ENCODE data around the gene APOBEC2.

APOBEC2 gene

DNA sequence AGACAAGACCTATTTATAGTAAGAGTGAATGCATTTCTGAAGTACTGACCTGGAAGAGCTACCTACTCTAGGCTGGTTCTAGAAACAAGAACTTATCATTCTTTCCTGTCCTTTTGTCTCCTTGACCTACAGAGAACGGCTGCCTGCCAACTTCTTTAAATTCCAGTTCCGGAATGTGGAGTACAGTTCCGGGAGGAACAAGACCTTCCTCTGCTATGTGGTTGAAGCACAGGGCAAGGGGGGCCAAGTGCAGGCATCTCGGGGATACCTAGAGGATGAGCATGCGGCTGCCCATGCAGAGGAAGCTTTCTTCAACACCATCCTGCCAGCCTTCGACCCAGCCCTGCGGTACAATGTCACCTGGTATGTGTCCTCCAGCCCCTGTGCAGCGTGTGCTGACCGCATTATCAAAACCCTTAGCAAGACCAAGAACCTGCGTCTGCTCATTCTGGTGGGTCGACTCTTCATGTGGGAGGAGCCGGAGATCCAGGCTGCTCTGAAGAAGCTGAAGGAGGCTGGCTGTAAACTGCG lies 8.3 kb downstream of the APOBEC2 start:
- ATAC-seq, result no peak
- no peak for TF ChIP-seq TCF4 (CRISPR knock-in tag; IDR thresholded peaks at IDR 0.05; ENCODE audit: borderline replicate concordance)
- no peak for TF ChIP-seq POU6F1 (CRISPR knock-in tag; IDR thresholded peaks at IDR 0.05; ENCODE audit: borderline replicate concordance, low read depth)
- no peak for TF ChIP-seq PPARA (CRISPR knock-in tag; IDR thresholded peaks at IDR 0.05; ENCODE audit: borderline replicate concordance)
- no peak for TF ChIP-seq ZNF70 (CRISPR knock-in tag; IDR thresholded peaks at IDR 0.05)
- no peak for TF ChIP-seq ESRRG (CRISPR knock-in tag; IDR thresholded peaks at IDR 0.05)
- TF ChIP-seq ZNF565 (CRISPR knock-in tag; conservative IDR thresholded peaks at IDR 0.05; ENCODE audit: low read depth), result no peak
- TF ChIP-seq, protein P1, sequence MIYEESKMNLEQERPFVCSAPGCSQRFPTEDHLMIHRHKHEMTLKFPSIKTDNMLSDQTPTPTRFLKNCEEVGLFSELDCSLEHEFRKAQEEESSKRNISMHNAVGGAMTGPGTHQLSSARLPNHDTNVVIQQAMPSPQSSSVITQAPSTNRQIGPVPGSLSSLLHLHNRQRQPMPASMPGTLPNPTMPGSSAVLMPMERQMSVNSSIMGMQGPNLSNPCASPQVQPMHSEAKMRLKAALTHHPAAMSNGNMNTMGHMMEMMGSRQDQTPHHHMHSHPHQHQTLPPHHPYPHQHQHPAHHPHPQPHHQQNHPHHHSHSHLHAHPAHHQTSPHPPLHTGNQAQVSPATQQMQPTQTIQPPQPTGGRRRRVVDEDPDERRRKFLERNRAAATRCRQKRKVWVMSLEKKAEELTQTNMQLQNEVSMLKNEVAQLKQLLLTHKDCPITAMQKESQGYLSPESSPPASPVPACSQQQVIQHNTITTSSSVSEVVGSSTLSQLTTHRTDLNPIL (CRISPR knock-in tag; IDR thresholded peaks at IDR 0.05; ENCODE audit: low read depth), result no peak
- no peak for TF ChIP-seq OSR1 (CRISPR knock-in tag; IDR thresholded peaks at IDR 0.05)
- no peak for TF ChIP-seq GLIS3 (CRISPR knock-in tag; IDR thresholded peaks at IDR 0.05)
- TF ChIP-seq, protein P2, sequence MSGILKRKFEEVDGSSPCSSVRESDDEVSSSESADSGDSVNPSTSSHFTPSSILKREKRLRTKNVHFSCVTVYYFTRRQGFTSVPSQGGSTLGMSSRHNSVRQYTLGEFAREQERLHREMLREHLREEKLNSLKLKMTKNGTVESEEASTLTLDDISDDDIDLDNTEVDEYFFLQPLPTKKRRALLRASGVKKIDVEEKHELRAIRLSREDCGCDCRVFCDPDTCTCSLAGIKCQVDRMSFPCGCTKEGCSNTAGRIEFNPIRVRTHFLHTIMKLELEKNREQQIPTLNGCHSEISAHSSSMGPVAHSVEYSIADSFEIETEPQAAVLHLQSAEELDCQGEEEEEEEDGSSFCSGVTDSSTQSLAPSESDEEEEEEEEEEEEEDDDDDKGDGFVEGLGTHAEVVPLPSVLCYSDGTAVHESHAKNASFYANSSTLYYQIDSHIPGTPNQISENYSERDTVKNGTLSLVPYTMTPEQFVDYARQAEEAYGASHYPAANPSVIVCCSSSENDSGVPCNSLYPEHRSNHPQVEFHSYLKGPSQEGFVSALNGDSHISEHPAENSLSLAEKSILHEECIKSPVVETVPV (CRISPR knock-in tag; IDR thresholded peaks at IDR 0.05), result no peak

- TF ChIP-seq ZFP3 (CRISPR knock-in tag; IDR thresholded peaks at IDR 0.05) (no peak), ISL1 (CRISPR knock-in tag; IDR thresholded peaks at IDR 0.05) (no peak), TSHZ2 (CRISPR knock-in tag; IDR thresholded peaks at IDR 0.05) (no peak), POU6F1 (CRISPR knock-in tag; IDR thresholded peaks at IDR 0.05; ENCODE audit: borderline replicate concordance, low read depth) (no peak), ZFP30 (CRISPR knock-in tag; IDR thresholded peaks at IDR 0.05) (no peak), ZNF565 (CRISPR knock-in tag; conservative IDR thresholded peaks at IDR 0.05; ENCODE audit: low read depth) (no peak), ARNTL (CRISPR knock-in tag; IDR thresholded peaks at IDR 0.05; ENCODE audit: borderline replicate concordance, low read depth) (no peak), BACH2 (CRISPR knock-in tag; IDR thresholded peaks at IDR 0.05; ENCODE audit: borderline replicate concordance) (no peak)
- TF ChIP-seq, protein P1 (CRISPR knock-in tag; IDR thresholded peaks at IDR 0.05; ENCODE audit: low read depth), result no peak
Observed at GRCh38 chr6:41062056-41062455, 9.1 kb downstream of the APOBEC2 start.

GRCh38 chr6:41063884-41064285 lies 10.9 kb downstream of the APOBEC2 start:
- TF ChIP-seq ARNTL (CRISPR knock-in tag; IDR thresholded peaks at IDR 0.05; ENCODE audit: borderline replicate concordance, low read depth) (no peak), TCF4 (CRISPR knock-in tag; IDR thresholded peaks at IDR 0.05; ENCODE audit: borderline replicate concordance) (no peak), ZC3H10 (CRISPR knock-in tag; IDR thresholded peaks at IDR 0.05) (no peak)
- no peak for ATAC-seq

More at GRCh38 chr6:41062056-41062455, 9.1 kb downstream of the APOBEC2 start:
- ATAC-seq, result no peak
